HG02938 (cell line): ENCODE data around the gene INCENP.
"Not testable (repeated sequence)": the region's sequence is repeated elsewhere in the genome, so short reads cannot be mapped to it uniquely, and the experiment has no call there.

Experiments used
- ATAC-seq: cut with Tn5 transposase; IDR thresholded peaks from one replicate; pipeline ENCODE4 v1.9.1; 2021; ENCODE audit warnings: mild to moderate bottlenecking, moderate library complexity; ENCODE audit not compliant: unreplicated experiment

The INCENP gene

DNA sequence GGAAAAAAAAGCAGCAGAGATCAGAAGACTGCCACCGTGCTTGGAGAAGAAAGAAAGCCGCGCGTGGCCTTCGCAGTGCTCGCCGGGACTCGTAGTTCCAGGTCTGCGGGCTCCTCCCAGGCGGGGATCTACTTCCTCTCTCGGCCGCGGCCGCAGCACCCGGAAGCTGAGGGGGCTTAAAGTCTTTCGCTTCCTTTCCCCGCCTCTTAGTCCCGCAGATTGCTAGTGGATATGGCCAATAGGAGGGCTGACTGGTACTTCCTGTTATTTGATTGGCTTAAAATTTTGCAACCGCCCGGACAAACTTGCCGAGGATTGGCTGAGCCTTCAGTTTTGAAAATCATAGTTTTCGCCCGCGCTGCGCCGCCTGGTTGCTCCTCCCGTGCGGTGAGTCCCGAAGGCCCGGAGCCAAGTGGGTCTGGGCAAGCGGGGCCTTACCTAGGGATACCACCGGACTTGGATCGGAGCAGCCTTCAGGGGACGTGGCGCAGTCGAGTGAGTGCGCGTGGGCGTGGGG is at the start of gene INCENP:
Gene INCENP, plus strand, starts transcription at position 343 of the 517 bp plus-strand sequence. CDS start 4,151 bp downstream, outside the sequence.
- peak; percentile 91 for ATAC-seq

DNA sequence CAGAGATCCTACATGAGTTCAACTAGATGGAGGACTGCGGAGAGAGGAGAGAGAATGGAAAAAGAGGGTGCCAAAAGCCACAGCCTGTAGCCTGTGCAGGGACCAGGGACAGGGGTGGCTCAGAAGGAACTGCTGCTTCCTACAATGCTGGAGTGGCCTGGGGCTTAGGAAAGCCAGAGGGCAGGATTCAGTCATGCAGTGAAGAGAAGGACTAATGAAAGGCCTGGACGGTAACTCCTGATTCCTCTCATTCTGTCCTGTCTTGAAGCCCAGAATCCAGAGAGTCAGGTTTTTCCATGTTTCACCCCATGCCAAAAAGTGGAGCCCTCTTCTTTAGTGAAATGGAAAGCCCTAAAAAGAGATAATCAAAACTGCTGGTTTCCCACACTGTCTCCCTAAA is 48.4 kb upstream of the INCENP start:
- ATAC-seq: no peak

DNA sequence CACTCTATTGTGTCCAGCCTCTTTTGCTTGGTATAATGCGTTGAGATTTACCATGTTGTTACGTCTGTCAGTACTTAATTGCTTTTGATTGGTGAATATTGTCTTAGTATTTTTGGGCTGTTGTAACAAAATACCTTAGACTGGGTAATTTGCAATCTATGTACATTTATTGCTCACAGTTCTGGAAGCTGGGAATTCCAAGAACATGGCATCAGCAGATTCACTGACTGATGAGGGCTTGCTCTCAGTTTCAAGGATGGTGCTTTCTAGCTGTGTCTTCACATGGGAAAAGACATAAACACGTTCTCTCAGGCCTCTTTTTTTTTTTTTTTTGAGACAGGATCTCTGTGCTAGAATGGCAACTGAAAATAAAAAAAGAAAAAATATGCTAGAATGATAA is 46.7 kb upstream of the INCENP start:
- ATAC-seq: no peak

DNA sequence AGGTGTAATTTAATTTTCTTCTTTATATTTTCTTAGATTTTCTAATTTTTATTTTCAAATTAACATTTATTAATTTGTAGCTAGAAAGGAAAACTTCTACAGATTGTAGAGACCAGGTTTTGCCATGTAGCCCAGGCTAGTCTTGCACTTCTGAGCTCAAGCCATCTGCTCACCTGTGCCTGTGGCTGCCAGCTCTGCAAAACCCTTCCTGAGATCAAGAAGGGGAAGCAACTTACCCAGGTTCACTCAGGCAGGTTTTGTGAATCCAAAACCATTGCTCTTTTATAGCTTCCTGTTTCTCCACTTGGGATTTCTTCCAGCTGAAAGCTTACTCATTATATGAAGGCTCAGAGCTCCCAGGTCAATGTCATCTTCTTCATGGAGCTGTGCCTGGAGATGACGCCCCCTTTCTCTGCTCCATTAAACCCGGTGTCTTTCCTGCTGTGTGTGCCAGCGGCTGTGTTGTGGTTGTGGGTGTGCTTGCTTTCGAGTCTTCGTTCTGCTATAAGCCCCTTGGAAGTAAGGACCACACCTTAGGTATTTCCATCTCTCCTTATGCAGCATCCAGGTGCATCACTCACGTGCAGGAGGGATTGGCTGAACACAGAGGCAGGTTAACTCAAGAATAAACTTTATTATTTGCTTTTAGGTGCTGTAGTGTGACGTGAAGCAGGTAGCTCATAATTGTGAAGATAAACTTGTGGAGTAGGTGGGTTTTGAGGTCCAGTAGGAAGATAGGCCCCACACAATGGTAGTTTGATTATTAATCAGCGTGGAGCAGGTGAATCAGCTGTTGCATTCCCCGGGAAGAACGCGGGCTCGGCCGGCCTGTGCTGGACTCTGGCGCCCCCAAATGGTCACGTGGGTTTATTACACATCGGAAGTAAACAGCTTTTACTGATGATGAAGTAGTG is 42.2 kb upstream of the INCENP start:
- no peak for ATAC-seq

DNA sequence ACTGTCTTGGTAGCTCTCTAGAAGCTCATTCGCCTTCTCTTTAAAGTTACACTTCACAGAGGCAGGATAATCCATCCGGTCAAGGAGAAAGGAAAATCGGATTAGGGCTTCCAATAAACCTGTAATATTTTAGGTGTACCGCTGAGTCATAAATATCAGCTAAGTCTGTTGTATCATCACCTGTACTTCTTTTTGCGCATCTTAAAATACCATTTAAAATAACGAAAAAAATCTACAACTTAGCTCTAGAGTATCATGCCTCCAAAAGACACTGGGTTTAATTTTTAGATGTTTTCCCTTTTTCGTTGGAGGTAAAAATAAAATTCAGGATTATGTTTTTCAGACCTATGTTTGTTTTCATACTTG is 41.5 kb upstream of the INCENP start:
- ATAC-seq: no peak

DNA sequence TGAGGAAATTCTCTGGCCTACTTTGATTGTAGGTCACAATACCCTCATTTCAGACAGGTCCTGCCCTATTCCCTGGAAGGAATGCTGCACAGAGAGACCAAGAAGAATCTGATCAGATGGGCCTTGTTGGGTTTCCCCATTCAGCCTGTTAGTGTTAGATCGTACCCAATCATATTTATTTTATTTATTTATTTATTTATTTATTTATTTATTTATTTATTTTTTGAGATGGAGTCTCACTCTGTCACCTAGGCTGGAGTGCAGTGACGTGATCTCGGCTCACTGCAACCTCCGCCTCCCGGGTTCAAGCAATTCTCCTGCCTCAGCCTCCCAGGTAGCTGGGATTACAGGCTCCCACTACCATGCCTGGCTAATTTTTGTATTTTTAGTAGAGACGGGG is 39.0 kb upstream of the INCENP start:
- ATAC-seq: not testable (repeated sequence)

DNA sequence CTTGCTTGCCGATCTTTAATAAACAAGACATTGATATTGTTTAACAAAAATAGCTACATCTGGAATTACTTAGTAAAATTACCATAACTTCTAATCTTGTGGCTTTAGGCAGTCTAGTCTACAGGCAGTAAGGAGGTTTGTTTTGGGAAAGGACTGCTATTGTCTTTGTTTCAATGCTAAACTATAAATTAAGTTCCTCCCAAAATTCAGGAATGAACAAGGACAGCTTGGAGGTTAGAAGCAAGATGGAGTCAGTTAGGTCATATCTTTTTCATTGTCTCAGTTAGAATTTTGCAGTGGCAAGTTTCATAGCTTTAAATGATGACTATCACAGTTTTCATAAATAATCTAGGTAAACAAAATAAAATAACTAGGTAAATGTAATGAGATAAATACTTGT is 36.1 kb upstream of the INCENP start:
- ATAC-seq: no peak

DNA sequence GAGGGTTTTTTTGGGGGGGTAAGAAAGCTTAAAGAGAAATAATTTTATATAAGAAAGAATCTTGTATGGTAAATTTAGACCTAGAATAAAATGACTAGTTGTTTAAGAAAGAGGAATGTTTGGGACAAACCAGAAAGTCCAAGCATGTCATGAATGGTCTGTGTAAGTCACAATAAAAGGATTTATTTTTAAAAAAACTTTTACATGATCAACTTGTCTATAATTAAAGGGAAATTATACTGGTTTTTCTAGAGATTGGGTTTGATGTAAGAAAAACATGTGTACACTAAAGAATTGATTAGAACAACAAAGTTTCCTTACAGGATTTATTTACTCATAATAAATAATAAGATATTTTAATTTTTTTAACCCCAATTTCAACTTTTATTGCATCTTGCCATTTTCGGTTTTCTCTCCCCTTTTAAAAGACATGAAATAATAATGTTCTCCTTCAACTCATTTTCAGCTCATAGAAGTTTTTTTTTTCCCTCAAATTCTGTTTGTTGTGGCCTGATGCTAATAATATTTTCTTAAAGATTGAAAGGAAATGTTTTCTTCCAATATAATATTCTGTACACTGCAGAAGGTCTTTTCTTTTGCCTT is 35.4 kb upstream of the INCENP start:
- ATAC-seq: no peak

DNA sequence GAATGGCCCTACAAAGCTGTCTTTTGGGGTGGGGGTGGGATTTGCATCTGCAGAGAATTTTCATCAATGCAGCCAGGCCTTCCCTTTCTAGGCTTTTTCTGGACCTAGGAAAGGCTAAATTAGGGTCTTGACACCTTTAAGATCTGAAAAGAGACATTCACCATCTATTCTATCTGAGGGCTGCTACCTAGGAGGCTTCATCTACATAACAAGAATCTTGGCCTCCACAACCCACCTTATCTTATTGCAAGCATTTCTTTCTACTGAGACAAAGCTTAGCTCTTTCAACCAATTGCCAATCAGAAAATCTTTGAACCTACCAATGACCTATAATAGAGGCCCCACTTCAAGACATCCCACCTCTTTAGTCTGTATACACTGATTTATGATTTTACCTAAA is 20.7 kb upstream of the INCENP start:
- ATAC-seq: no peak

DNA sequence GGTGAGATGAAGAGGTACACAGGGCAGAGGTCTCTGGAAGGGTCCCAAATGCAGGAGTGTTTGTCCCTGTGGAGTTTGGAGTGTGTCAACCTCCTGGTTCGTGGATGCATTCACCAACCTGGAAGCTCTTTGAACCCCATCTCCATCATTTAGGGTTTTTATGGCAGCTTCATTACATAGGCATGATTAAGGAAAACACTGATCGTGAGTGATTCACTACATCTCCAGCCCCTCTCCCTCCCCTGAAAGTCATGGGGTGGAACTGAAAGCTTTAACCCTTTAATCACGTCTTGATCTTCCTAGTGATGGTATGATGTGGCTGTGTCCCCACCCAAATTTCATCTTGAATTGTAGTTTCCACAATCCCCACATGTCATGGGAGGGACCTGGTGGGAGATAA is 19.8 kb upstream of the INCENP start:
- no peak for ATAC-seq

DNA sequence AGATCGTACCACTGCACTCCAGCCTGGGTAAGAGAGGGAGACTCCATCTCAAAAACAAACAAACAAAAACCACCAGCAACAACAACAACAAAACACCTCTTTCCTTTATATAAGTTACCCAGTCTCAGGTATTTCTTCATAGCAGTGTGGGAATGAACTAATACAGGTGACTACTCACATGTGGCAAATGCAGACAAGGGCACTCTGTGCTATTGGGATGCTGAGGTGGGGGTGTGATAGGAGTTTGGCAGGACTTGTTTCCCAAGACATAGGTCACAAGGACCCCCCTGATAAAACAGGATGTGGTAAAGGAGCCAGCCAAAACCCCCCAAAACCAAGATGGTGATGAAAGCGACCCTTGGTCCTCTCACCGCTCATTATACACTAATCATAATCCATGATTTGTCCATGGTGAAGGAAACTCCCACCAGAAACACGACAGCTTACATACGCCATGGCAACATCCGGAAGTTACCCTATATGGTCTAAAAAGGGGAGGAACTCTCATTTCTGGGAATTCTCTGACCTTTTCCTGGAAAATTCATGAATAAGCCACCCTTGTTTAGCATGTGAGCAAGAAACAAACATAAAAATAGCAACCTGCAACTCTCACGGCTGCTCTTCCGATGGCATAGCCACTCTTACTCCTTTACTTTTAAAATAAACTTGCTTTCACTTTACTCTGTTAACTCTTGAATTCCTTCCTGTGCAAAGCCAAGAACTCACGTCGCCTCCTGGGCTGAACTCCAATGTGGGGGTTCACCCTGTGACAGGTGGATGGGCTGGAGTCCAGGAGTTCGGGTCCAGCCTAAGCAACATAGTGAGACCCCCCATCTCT is 18.8 kb upstream of the INCENP start:
- no peak for ATAC-seq

DNA sequence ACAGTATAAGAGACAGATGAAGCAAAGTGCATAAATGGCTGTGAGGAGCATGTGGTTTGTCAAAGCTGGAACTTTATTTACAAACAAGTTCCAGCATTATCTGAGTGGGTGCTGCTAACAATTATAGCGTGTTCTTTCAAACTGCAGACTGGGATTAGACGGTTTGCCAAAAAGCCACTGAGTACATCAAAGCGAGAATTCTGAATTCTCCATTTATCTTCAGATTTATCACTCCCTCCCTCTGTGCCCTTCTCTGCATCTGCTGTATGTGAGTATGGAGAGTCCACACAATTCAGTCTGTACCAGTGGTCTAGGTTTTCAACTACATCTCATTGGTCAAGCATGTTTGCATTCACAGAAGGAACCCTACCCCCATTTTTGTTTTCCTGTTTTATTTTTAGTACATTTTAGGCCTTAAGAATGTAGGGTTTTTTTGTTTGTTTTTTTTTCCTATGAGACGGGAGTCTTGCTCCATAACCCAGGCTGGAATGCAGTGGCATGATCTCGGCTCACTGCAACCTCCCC is 18.1 kb upstream of the INCENP start:
- no peak for ATAC-seq

DNA sequence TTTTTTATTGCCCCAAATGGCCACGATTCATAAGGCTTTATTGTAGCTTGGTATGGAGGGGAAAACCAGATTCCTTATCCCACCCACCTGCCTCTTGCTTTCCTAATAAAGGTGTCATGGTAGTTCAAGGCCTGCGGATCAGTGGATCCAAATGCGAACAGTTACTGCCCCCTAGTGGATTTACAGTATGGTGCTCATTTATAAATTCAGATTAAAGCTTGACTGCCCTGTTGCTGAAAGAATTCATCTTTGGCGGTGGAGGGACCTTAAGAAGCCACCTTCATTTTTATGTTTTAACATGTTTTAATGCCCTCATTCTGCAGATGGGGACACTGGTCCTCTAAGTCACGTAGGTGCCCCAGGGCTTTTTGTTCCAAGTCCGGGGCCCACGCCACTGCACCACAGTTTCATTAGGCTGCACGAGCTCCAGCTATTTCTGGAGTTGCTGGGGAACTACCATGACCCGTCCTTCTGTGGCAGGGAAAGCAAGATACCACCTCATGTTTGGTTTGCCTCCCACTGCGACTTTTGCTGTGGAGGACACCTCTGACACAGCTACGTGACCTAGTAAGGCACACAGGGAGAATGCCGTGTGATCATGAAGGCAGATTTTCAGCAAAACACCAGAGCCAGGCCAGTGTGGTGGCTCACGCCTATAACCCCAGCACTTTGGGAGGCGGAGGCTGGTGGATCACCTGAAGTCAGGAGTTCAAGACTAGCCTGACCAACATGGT is 15.6 kb upstream of the INCENP start:
- ATAC-seq: no peak

DNA sequence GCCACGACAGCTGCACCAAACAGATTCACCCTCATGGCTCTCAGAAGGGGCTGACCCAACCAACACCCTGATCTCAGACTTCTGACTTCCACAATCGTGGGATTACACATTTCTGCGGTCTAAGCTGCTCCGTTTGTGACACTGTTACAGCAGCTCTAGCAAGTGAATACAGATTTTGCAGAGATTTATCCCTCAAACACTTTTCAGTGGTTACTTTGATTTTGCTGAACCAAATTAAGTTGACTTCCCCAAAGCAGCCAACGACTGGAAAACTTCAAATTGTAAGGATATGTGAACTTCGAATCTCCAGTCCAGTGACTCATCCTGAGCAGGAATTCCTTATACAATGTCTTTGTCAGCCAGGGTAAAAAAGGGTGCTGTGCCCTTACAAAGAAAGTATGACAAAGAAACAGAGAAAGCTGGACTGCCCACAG is 14.8 kb upstream of the INCENP start:
- ATAC-seq: no peak

DNA sequence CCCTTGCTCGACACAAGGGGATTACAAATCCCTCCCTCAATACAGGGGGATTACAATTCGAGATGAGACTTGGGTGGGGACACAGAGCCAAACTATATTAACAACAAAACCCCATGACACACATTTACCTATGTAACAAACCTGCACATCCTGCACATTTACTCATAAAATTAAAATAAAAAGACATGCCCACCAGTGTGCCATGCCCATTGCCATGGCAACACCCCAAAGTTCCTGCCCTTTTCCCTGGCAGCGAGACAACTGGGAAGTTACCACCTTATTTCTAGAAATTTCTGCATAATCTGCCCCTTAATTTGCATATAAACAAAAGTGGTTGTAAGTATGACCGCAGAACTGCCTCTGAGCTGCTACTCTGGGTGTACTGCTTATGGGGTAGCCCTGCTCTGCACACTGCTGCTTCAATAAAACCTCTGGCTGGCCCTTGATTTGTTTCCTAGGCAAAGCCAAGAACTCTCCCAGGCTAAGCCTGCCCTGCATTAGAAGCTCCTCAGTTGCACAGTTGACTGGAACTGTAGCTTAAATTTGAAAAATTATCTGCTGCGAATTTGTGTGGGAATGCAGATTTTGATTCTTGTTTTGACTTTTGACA is 8.6 kb upstream of the INCENP start:
- no peak for ATAC-seq

DNA sequence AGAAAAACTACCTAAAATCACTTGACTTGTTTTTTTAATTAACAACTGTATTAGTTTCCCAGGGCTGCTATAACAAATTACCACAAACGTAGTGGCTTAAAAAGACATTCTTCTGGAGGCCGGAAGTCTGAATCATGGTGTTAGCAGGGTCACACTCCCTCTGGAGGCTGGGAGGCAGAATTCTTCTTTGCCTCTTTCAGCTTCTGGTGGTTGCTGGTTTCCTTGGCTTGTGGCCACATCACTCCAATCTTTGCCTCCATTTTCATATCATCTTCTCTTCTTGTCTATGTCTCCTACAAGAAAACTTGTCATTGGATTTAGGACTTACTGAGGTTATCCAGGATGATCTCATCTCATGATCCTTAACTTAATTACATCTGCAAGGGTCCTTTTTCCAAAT is 7.4 kb upstream of the INCENP start:
- ATAC-seq: no peak

DNA sequence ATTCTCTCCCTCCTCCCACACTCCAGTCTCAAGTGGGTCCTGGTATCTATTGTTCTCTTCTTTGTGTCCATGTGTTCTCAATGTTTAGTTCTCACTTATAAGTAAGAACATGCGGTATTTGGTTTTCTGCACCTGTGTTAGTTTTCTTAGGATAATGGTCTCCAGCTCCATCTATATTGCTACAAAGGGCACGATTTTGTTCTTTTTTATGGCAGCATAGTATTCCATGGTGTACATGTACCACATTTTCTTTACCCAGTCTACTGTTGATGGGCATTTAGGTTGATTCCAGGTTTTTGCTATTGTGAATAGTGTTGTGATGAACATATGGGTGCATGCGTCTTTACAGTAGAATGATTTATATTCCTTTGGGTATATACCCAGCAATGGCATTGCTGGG is 4.2 kb upstream of the INCENP start:
- ATAC-seq: no peak

DNA sequence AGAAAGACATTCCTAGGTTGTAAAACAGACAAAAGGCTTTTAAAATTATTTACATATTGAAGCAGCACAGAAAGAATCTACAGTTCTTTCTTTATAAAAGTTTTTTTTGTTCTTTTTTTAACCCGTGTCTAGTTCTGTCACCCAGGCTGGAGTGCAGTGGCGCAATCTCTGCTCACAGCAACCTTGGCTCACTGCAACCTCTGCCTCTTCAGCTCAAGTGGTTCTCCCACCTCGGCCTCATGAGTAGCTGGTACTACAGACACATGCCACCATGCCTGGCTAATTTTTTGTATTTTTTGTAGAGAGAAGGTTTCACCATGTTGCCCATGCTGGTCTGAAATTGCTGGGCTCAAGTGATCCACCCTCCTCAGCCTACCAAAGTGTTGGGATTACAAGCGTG is 3.8 kb upstream of the INCENP start:
- ATAC-seq: no peak

DNA sequence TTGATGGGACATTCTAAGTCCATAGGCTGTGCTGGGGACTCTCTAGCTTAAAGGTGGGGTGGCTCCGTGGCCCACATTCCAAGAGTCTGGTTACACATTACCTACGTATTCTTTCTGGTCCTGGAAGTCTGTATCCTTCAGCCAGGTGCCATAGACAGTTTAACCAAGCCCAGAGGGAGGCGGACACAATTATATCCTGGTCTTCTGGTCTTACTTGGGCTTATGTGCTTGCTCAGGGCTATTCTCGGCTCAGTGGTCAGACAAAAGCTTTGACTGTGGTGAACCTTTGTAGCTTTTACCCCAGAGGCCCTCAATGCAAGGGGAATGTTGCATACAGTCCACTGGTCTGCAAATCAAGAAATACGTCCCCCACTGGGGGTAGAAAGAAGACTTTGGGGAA is 3.4 kb upstream of the INCENP start:
- ATAC-seq: no peak

DNA sequence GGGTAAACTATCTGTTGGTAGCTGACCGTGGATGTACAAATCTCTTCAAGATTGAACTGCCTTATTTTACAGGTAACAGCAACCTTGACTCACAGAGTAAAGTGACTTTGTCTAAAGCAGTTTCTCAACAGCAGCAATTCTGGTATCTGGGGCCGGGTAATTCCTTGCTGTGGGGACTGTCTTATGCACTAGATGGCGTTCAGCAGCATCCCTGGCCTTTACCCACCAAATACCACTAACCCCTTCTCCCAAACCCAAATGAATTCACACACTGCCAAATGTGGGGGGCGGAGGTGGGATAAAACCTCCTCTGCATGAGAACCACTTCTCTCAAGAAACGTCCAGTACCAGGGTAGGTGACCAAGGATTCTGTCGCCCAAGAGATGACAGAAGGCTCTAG is 1.7 kb upstream of the INCENP start:
- no peak for ATAC-seq
